HG02763 (cell line): Measurements from ENCODE around the gene PRDM5.
"Not testable (repeated sequence)": the region's sequence is repeated elsewhere in the genome, so short reads cannot be mapped to it uniquely, and the experiment has no call there.

Experiments
- ATAC-seq: cut with Tn5 transposase; IDR thresholded peaks from one replicate; pipeline ENCODE4 v1.9.1; 2021; ENCODE audit warnings: mild to moderate bottlenecking, moderate library complexity; ENCODE audit not compliant: unreplicated experiment

PRDM5 gene

DNA sequence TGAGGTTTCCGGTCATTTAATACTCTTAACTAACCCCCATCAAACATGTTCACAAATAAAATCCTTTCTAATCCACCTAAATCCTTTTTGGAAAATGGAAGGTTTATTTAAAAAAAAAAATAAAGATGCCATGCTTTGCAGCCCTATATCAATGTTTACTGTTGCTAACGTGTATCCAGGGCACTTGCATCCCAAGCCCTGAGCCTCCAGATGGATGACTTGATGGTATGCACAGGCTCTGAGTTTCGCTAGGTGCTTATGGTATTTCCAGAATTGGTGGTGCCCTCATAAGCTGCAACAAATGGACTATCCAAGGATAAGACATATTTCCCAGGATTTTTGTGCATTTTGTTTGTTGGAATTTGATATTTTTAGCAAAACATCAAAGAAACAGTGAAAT is 257.7 kb downstream of the PRDM5 start:
- ATAC-seq = no peak

GRCh38 chr4:120659616-120660170 is 262.8 kb downstream of the PRDM5 start:
- no peak for ATAC-seq

DNA sequence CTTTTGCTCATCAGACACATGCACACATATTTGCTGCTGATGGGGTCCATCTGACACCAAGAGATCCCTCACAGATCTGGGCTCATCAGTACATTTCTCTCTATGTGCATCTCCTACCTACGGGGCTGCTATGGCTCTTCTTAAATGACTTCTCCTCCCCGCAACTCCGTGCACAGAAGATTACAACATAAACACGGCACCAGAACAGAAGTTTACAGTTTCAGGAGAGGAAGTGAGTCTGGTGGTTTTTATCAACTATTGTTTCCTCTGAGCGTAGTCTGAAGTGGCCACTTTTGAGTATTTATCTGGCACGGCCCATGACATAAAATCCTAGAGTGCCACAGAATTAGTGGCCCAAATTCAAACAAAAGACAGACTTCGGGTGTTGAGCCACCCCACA is 263.8 kb downstream of the PRDM5 start:
- ATAC-seq = no peak

GRCh38 chr4:120653804-120654573 is 268.5 kb downstream of the PRDM5 start:
- ATAC-seq = no peak

DNA sequence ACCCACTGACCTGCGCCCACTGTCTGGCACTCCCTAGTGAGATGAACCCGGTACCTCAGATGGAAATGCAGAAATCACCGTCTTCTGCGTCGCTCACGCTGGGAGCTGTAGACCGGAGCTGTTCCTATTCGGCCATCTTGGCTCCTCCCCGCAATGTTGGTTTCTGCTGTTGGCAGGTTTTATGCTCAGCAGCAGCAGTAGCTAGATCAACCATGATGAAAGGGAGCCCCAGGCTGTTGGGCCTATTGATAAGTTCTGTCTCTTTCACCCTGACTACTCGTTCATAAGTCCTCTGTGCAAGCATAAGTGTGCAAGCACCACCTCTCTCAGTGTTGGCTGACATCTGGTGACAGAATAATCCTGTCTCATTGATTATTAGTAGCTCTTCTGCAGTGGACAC is 274.2 kb downstream of the PRDM5 start:
- not testable (repeated sequence) for ATAC-seq
